ENCODE results near the gene AIF1L. TPM values are rescaled to one million over a fixed set of nuclear protein-coding genes. Genes with fewer than 3 reads are reported as not detected.

The AIF1L gene
- total and polyA plus RNA-seq, 2 donors (not counting 1 experiment from before 2014, with no cell fraction given): not detected

DNA sequence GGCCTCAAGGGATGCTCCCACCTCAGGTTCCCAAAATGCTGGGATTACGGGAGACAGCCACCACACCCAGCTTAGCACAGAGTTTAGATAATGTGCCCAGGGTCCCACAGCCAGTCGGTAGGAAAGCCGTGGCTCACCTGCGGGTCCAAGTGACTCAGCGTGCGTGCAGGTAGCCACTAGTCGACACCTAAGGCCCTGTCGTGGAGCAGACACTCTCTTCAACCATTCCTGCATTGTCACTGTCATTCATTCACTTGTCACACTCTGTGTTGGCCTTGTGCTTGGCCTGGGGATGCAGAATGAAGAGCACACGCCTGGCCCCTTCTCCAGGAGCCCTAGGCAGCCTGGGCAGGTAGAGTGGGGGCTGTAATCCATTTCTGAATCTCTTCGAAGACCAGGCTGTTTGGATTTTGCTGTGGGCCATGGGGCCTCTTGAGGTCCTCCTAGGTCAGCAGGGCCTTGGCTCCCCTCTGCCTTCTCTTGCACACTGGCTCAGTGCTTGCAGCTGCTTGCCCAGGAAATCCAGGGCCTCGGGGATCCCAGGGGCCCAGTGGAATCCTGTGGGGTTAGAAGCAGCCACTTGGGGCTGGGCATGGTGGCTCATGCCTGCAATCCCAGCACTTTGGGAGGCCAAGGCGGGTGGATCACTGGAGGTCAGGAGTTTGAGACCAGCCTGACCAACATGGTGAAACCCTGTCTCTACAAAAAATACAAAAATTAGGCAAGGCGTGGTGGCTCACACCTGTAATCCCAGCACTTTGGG lies 6.1 kb upstream of the AIF1L start:
- CTCF ChIA-PET: no interaction called here
- no peak overlapping the region for H2AFZ ChIP-seq (ENCODE audit: insufficient read depth, low read depth, low read length, poor library complexity, severe bottlenecking)
- H3K4me2 ChIP-seq (replicated peaks; ENCODE audit: low read depth, low read length, poor library complexity, severe bottlenecking): no peak overlapping the region
- peaks cover 13% of the 10 kb centered on the region for H3K27me3 Mint-ChIP-seq
- POLR2A ChIA-PET: no interaction called here
- DNase-seq (no peak), ATAC-seq (ENCODE audit: low read depth) (no peak)
- no peaks in the 10 kb centered on the region for H3K9me3 ChIP-seq (ENCODE audit: control extremely low read depth in 1 of 3, control insufficient read depth in 2 of 3, insufficient read depth in 1 of 3, low read length in 2 of 3)
- no peaks in the 10 kb centered on the region for H3K36me3 ChIP-seq (replicated peaks in 1 of 2; ENCODE audit: control extremely low read depth in 1 of 2, control insufficient read depth in 1 of 2, extremely low read depth in 1 of 2, insufficient read depth in 2 of 2, low read length in 1 of 2)
- H3K27ac ChIP-seq (ENCODE audit: low read length in 2 of 2): no peak overlapping the region
- intact Hi-C loops (cut with micrococcal nuclease): no loop called here
- no peaks in the 10 kb centered on the region for H4K20me1 ChIP-seq (ENCODE audit: control insufficient read depth, insufficient read depth, low read length, poor library complexity, severe bottlenecking)
- no peaks in the 10 kb centered on the region for H3K4me1 Mint-ChIP-seq
- TF ChIP-seq, protein P1, sequence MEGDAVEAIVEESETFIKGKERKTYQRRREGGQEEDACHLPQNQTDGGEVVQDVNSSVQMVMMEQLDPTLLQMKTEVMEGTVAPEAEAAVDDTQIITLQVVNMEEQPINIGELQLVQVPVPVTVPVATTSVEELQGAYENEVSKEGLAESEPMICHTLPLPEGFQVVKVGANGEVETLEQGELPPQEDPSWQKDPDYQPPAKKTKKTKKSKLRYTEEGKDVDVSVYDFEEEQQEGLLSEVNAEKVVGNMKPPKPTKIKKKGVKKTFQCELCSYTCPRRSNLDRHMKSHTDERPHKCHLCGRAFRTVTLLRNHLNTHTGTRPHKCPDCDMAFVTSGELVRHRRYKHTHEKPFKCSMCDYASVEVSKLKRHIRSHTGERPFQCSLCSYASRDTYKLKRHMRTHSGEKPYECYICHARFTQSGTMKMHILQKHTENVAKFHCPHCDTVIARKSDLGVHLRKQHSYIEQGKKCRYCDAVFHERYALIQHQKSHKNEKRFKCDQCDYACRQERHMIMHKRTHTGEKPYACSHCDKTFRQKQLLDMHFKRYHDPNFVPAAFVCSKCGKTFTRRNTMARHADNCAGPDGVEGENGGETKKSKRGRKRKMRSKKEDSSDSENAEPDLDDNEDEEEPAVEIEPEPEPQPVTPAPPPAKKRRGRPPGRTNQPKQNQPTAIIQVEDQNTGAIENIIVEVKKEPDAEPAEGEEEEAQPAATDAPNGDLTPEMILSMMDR (IDR thresholded peaks at IDR 0.05): no peak
- peaks cover 0 to 12% (median 6%) of the 10 kb centered on the region in 4 experiments for H3K27me3 ChIP-seq (replicated peaks in 1 of 4; ENCODE audit: control extremely low read depth in 1 of 4, control insufficient read depth in 3 of 4, insufficient read depth in 4 of 4, low read length in 3 of 4)
- 88% methylated on average over 11 of the region's 13 CpGs for WGBS (ENCODE audit: insufficient coverage)
- no peak overlapping the region for H3K4me3 Mint-ChIP-seq
- no peaks in the 10 kb centered on the region for H3K4me1 ChIP-seq (ENCODE audit: control insufficient read depth in 2 of 2, insufficient read depth in 2 of 2, low read length in 2 of 2)
- no peak overlapping the region for H3K9ac ChIP-seq (ENCODE audit: low read length)
- H3K9me3 Mint-ChIP-seq (ENCODE audit: insufficient read depth): no peaks in the 10 kb centered on the region
- H3K4me3 ChIP-seq (ENCODE audit: control extremely low read depth in 1 of 5, extremely low read depth in 1 of 5, insufficient read depth in 1 of 5, low read depth in 2 of 5, low read length in 4 of 5): no peak overlapping the region
- H3K79me2 ChIP-seq (ENCODE audit: control insufficient read depth, insufficient read depth, low read length): no peaks in the 10 kb centered on the region
- H3K27ac Mint-ChIP-seq: no peak overlapping the region

DNA sequence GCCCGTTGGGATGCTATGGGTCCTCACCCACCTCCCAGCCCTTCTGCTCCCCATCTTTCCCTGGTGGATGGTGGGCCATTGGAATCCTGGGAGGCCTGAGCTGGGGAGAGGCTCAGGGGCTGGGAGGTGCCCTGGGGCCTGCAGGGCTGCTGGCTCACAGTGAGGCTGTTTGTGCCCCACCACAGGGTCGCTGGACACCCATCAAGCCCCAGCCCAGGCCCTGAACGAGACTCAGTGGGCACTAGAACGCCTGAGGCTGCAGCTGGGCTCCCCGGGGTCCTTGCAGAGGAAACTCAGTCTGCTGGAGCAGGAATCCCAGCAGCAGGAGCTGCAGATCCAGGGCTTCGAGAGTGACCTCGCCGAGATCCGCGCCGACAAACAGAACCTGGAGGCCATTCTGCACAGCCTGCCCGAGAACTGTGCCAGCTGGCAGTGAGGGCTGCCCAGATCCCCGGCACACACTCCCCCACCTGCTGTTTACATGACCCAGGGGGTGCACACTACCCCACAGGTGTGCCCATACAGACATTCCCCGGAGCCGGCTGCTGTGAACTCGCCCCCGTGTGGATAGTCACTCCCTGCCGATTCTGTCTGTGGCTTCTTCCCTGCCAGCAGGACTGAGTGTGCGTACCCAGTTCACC lies 4.9 kb upstream of the AIF1L start:
- Histone ChIP-seq H3K4me2 (replicated peaks; ENCODE audit: low read depth, low read length, poor library complexity, severe bottlenecking) (no peak overlapping the region), H3K9me3 (ENCODE audit: control extremely low read depth in 1 of 3, control insufficient read depth in 2 of 3, insufficient read depth in 1 of 3, low read length in 2 of 3) (no peaks in the 10 kb centered on the region), H3K27ac (ENCODE audit: low read length in 2 of 2) (no peak overlapping the region), H3K36me3 (replicated peaks in 1 of 2; ENCODE audit: control extremely low read depth in 1 of 2, control insufficient read depth in 1 of 2, extremely low read depth in 1 of 2, insufficient read depth in 2 of 2, low read length in 1 of 2) (no peaks in the 10 kb centered on the region), H3K9ac (ENCODE audit: low read length) (no peak overlapping the region), H3K4me3 (ENCODE audit: control extremely low read depth in 1 of 5, extremely low read depth in 1 of 5, insufficient read depth in 1 of 5, low read depth in 2 of 5, low read length in 4 of 5) (no peak overlapping the region), H3K79me2 (ENCODE audit: control insufficient read depth, insufficient read depth, low read length) (no peaks in the 10 kb centered on the region), H4K20me1 (ENCODE audit: control insufficient read depth, insufficient read depth, low read length, poor library complexity, severe bottlenecking) (no peaks in the 10 kb centered on the region), H3K27me3 (replicated peaks in 1 of 4; ENCODE audit: control extremely low read depth in 1 of 4, control insufficient read depth in 3 of 4, insufficient read depth in 4 of 4, low read length in 3 of 4) (peaks cover 0 to 22% (median 11%) of the 10 kb centered on the region in 4 experiments), H2AFZ (ENCODE audit: insufficient read depth, low read depth, low read length, poor library complexity, severe bottlenecking) (no peak overlapping the region), H3K4me1 (ENCODE audit: control insufficient read depth in 2 of 2, insufficient read depth in 2 of 2, low read length in 2 of 2) (peaks cover 5 to 7% of the 10 kb centered on the region in 2 donors)
- no peak for TF ChIP-seq EZH2 (IDR thresholded peaks at IDR 0.05; ENCODE audit: borderline replicate concordance, insufficient read depth, low read depth, low read length, poor library complexity, severe bottlenecking)
- TF ChIP-seq, protein P1 (IDR thresholded peaks at IDR 0.05): no peak
- no peaks in the 10 kb centered on the region for H3K9me3 Mint-ChIP-seq (ENCODE audit: insufficient read depth)
- no peak overlapping the region for H3K27ac Mint-ChIP-seq
- ATAC-seq (ENCODE audit: low read depth): no peak
- intact Hi-C loops (cut with micrococcal nuclease): no loop called here
- H3K4me1 Mint-ChIP-seq: peaks cover 5% of the 10 kb centered on the region
- H3K27me3 Mint-ChIP-seq: peaks cover 21% of the 10 kb centered on the region
- H3K4me3 Mint-ChIP-seq: no peak overlapping the region
- ChIA-PET CTCF (no interaction called here), POLR2A (no interaction called here)
- no peak for DNase-seq
- 88% methylated on average over 18 of the region's 19 CpGs for WGBS (ENCODE audit: insufficient coverage)
